ENCODE data around the gene DDB1.

DDB1 gene

GRCh38 chr11:61293867-61294716 lies 38.8 kb downstream of the DDB1 start:
- peak; percentile 85 for DNase-seq

- DNase-seq = peak; percentile 74
These were observed 40.5 kb downstream of the DDB1 start for GRCh38 chr11:61292356-61292755.

- peak; percentile 59 for DNase-seq
These were observed 41.8 kb downstream of the DDB1 start for GRCh38 chr11:61290905-61291690.

GRCh38 chr11:61287338-61287977 lies 45.4 kb downstream of the DDB1 start:
- peak; percentile 99 for DNase-seq

GRCh38 chr11:61283613-61284012 lies 49.3 kb downstream of the DDB1 start:
- no peak for DNase-seq

GRCh38 chr11:61281581-61282250 lies 51.2 kb downstream of the DDB1 start:
- peak; percentile 44 for DNase-seq

GRCh38 chr11:61280883-61281580 lies 51.9 kb downstream of the DDB1 start:
- DNase-seq = no peak

GRCh38 chr11:61279934-61280659 lies 52.8 kb downstream of the DDB1 start:
- DNase-seq = peak; percentile 36

- DNase-seq = no peak
These were observed 54.9 kb downstream of the DDB1 start for GRCh38 chr11:61278001-61278470.

GRCh38 chr11:61277186-61278000 lies 55.5 kb downstream of the DDB1 start:
- no peak for DNase-seq

- no peak for DNase-seq
These were observed 57.7 kb downstream of the DDB1 start for GRCh38 chr11:61275191-61275590.

- DNase-seq = no peak
These were observed 58.8 kb downstream of the DDB1 start for GRCh38 chr11:61274084-61274483.

- no peak for DNase-seq
These were observed 59.5 kb downstream of the DDB1 start for GRCh38 chr11:61273178-61274078.

GRCh38 chr11:61272731-61273130 lies 60.2 kb downstream of the DDB1 start:
- DNase-seq = no peak

- DNase-seq = no peak
These were observed 62.4 kb downstream of the DDB1 start for GRCh38 chr11:61270354-61271076.

- no peak for DNase-seq
These were observed 64.2 kb downstream of the DDB1 start for GRCh38 chr11:61268588-61269250.

GRCh38 chr11:61267437-61267841 lies 65.5 kb downstream of the DDB1 start:
- DNase-seq = peak; percentile 65

- peak; percentile 29 for DNase-seq
These were observed 66.3 kb downstream of the DDB1 start for GRCh38 chr11:61266602-61267001.

Data from hematopoietic multipotent progenitor cell treated with erythropoietin and hydrocortisone succinate and interleukin-3 and kit ligand, for 8 days (in vitro differentiated cells).